Right lobe of liver (tissue), 4 donors: ENCODE measurements around the gene MAT2A.

Experiments used
- CTCF ChIP-seq, 4 donors: fragments of 200-600 bp in 3 of 4; fragments of 450-650 bp in 1 of 4; IDR thresholded peaks; one replicate each; pipeline versions ENCODE4 v1.5.1 to v1.8.0; 2016 to 2022; ENCODE audit warnings: antibody characterized with exemption in 4 of 4, mild to moderate bottlenecking in 2 of 4
- POLR2A ChIP-seq: fragments of 450-650 bp; IDR thresholded peaks from one replicate; pipeline ENCODE4 v1.6.1; 2017; ENCODE audit warnings: antibody characterized with exemption, mild to moderate bottlenecking
- donor health status: DM: no; HTN: no; CAD: no.
- donor health status: DM: no; HTN: no; CAD: no.
- donor health status: DM: no; HTN: yes; CAD: no.

- TF ChIP-seq CTCF (IDR thresholded peaks at IDR 0.05) (no peak), POLR2A (no peak)
These were observed 14.2 kb downstream of the MAT2A start for GRCh38 chr2:85553184-85553583.
